ENCODE data around the gene MRM1.

Gene MRM1

GRCh38 chr17:36631022-36631421 is 29.6 kb downstream of the MRM1 start:
- no peak for DNase-seq (ENCODE audit: low read depth, low spot score)

- no peak for DNase-seq (ENCODE audit: low read depth, low spot score)
Observed at GRCh38 chr17:36632916-36633771, 31.8 kb downstream of the MRM1 start.

GRCh38 chr17:36640346-36640745 is 39.0 kb downstream of the MRM1 start:
- DNase-seq (ENCODE audit: low read depth, low spot score), result no peak

GRCh38 chr17:36640836-36641235 is 39.5 kb downstream of the MRM1 start:
- DNase-seq (ENCODE audit: low read depth, low spot score), result no peak

- DNase-seq (ENCODE audit: low read depth, low spot score), result no peak
Observed at GRCh38 chr17:36641331-36641876, 40.0 kb downstream of the MRM1 start.

GRCh38 chr17:36641877-36642845 is 40.8 kb downstream of the MRM1 start:
- no peak for DNase-seq (ENCODE audit: low read depth, low spot score)

- DNase-seq (ENCODE audit: low read depth, low spot score), result no peak
Observed at GRCh38 chr17:36643086-36643685, 41.8 kb downstream of the MRM1 start.

GRCh38 chr17:36645422-36645821 is 44.0 kb downstream of the MRM1 start:
- no peak for DNase-seq (ENCODE audit: low read depth, low spot score)

GRCh38 chr17:36647636-36648035 is 46.3 kb downstream of the MRM1 start:
- DNase-seq (ENCODE audit: low read depth, low spot score), result no peak

GRCh38 chr17:36650096-36650775 is 48.9 kb downstream of the MRM1 start:
- no peak for DNase-seq (ENCODE audit: low read depth, low spot score)

GRCh38 chr17:36653374-36653773 is 52.0 kb downstream of the MRM1 start:
- no peak for DNase-seq (ENCODE audit: low read depth, low spot score)

GRCh38 chr17:36653856-36654255 is 52.5 kb downstream of the MRM1 start:
- no peak for DNase-seq (ENCODE audit: low read depth, low spot score)

GRCh38 chr17:36655726-36656125 is 54.3 kb downstream of the MRM1 start:
- DNase-seq (ENCODE audit: low read depth, low spot score), result no peak

GRCh38 chr17:36657390-36657762 is 56.0 kb downstream of the MRM1 start:
- DNase-seq (ENCODE audit: low read depth, low spot score), result no peak

GRCh38 chr17:36657763-36658490 is 56.5 kb downstream of the MRM1 start:
- no peak for DNase-seq (ENCODE audit: low read depth, low spot score)

Data from smooth muscle cell of the brain vasculature (primary cell).